Right lobe of liver (tissue), 6 donors: Measurements from ENCODE around the gene SHF. TPM values are rescaled to one million over a fixed set of nuclear protein-coding genes. Genes with fewer than 3 reads are reported as not detected.

ENCODE experiments used
- ATAC-seq, 4 donors: fragments of 200-7000 bp; cut with Tn5 transposase; one replicate each; pipeline ENCODE4 v1.9.1; 2020; ENCODE audit warnings: mild to moderate bottlenecking in 4 of 4, moderate library complexity in 4 of 4
- DNase-seq, 3 donors: peaks; one replicate each; pipeline ENCODE4 v3.0.0-alpha.2; 2020
- H3K27ac ChIP-seq, 3 donors: fragments of 200-600 bp; one replicate each; pipeline ENCODE4 v1.8.0; 2022
- H3K27me3 ChIP-seq, 2 donors: fragments of 200-600 bp; one replicate each; pipeline ENCODE4 v1.8.0; 2022
- H3K36me3 ChIP-seq, 4 donors: fragments of 200-600 bp; sonication (generic) in 1 of 4; one replicate each; pipeline versions ENCODE4 v1.5.1 to v1.8.0; 2017 to 2022; ENCODE audit warnings: control low read depth in 1 of 4
- H3K4me1 ChIP-seq, 4 donors: fragments of 200-600 bp; sonication (generic) in 1 of 4; one replicate each; pipeline versions ENCODE4 v1.5.1 to v1.8.0; 2017 to 2022; ENCODE audit warnings: control low read depth in 1 of 4
- H3K4me3 ChIP-seq, 3 donors: fragments of 200-600 bp; one replicate each; pipeline ENCODE4 v1.8.0; 2022
- H3K9me3 ChIP-seq, 4 donors: fragments of 200-600 bp; sonication (generic) in 1 of 4; one replicate each; pipeline versions ENCODE4 v1.5.1 to v1.8.0; 2017 to 2022; ENCODE audit warnings: control low read depth in 1 of 4
- POLR2A ChIP-seq: fragments of 450-650 bp; IDR thresholded peaks from one replicate; pipeline ENCODE4 v1.6.1; 2017; ENCODE audit warnings: antibody characterized with exemption, mild to moderate bottlenecking
- WGBS: methylation state at CpG from one replicate; pipeline ENCODE4 v1.1.6; 2018; ENCODE audit warnings: low coverage, low lambda C conversion rate; ENCODE audit not compliant: insufficient coverage; ENCODE audit errors: missing lambda C conversion rate; 5-methylcytosine and 5-hydroxymethylcytosine counted together
- intact Hi-C, 2 donors: fragments of 100-400 bp; cut with DNase I; formaldehyde crosslinking; loops; one replicate each; pipeline versions ENCODE4 v1.11.2 to v1.14.1; 2022
- total RNA-seq, 6 experiments: library from RNA; depleted of rRNA in 2 of 6; stranded (reverse); fragments of >200 nt in 2 of 6; fragmentation: NEBNext Ultra II Directional in 3 of 6; extraction: Animal tissue kit (Norgen Biotek cat#: 25700) in 3 of 6; gene quantifications; one replicate each; pipeline versions ENCODE4 v1.1.0 to v1.2.4, GENCODE V29; 2016 to 2023
- TF ChIP-seq, protein P1 (sequence below), 4 donors: fragments of 200-600 bp in 3 of 4; fragments of 450-650 bp in 1 of 4; IDR thresholded peaks; one replicate each; pipeline versions ENCODE4 v1.5.1 to v1.8.0; 2016 to 2022; ENCODE audit warnings: antibody characterized with exemption in 4 of 4, mild to moderate bottlenecking in 2 of 4
- donor health status: DM: no; HTN: yes; CAD: no.
- donor health status: DM: no; HTN: no; CAD: no.
- donor health status: DM: no; HTN: no; CAD: no.
- donor health status: DM: no; HTN: yes; CAD: no.
- donor health status: DM: no; HTN: yes; CAD: no.

Gene SHF
- total RNA-seq, 6 experiments from 2014 or later, result 12.7 to 23.5 (median 15.1) TPM

- no peak for ATAC-seq
- H3K36me3 ChIP-seq, result no peaks in the 10 kb centered on the region
- TF ChIP-seq, protein P1, sequence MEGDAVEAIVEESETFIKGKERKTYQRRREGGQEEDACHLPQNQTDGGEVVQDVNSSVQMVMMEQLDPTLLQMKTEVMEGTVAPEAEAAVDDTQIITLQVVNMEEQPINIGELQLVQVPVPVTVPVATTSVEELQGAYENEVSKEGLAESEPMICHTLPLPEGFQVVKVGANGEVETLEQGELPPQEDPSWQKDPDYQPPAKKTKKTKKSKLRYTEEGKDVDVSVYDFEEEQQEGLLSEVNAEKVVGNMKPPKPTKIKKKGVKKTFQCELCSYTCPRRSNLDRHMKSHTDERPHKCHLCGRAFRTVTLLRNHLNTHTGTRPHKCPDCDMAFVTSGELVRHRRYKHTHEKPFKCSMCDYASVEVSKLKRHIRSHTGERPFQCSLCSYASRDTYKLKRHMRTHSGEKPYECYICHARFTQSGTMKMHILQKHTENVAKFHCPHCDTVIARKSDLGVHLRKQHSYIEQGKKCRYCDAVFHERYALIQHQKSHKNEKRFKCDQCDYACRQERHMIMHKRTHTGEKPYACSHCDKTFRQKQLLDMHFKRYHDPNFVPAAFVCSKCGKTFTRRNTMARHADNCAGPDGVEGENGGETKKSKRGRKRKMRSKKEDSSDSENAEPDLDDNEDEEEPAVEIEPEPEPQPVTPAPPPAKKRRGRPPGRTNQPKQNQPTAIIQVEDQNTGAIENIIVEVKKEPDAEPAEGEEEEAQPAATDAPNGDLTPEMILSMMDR (IDR thresholded peaks at IDR 0.05), result no peak
- TF ChIP-seq POLR2A, result no peak
- H3K4me1 ChIP-seq, result peaks cover 0 to 14% (median 0%) of the 10 kb centered on the region in 4 donors
- H3K27me3 ChIP-seq, result peaks cover 0 to 13% of the 10 kb centered on the region in 2 donors
- intact Hi-C loops, result no loop called here
- peak in 1 of 3 donors; percentile 38 for DNase-seq
- no peaks in the 10 kb centered on the region for H3K9me3 ChIP-seq
- H3K4me3 ChIP-seq, result no peak overlapping the region
- H3K27ac ChIP-seq, result no peak overlapping the region
- WGBS, result 44% methylated on average over 1 of the region's 5 CpGs
These were observed 54.2 kb downstream of the SHF start for GRCh38 chr15:45133561-45133920.

DNA sequence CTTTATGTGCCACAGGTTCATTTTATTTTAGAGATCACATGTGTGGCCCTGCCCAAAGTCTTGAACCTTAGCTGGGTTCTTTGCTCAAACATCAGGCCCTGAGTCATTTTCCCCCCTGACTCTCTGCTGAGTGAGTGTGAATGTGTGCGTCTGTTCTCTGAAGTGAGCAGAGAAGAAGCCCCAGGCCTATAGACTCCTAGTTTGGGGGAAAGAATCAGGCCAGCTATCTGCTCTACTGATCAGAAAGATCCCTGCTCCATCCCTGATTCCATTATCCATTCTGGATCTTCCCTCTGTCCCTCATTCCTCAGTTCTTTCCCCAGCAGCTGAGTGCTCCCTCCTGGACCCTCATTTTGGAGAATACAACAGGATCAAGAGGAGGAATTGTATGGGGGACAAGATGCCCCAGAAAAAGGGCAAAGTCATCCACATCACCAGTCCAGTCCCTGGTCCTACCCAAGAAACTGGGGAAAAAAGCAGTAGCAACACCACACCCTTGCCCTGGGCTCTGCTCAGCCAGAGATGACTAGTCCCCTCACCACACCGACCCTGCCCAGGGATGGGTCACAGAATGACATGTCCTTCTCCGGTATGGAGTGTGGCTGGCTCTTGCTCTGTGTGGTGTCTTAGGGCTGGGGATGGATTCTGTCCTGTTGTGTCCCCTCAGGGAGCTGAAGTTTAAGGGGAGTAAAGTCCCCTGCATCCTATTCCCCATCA lies 54.8 kb downstream of the SHF start:
- Histone ChIP-seq H3K27ac (no peak overlapping the region), H3K4me3 (no peak overlapping the region)
- whole genome bisulfite sequencing, result 83% methylated on average over 1 of the region's 3 CpGs

DNA sequence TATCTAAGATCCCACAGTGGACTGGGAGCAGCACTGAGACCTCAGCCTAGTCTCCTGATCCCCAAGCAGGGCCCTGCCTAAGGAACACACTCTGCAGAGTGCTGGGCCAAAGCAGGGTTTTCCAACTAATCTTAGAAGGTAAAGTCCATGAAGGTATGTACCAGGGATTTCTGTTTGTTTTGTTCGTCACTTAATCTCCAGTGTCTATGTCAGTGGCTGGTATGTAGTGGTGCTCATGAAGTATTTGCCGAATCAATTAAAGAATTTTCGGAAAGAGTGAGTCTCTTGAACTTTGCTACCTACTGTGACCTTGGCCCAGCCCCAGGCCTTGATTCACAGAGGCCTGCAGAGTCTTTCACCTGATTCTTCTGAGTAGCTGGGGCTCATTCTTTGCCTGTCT lies 56.3 kb downstream of the SHF start:
- Histone ChIP-seq H3K27me3 (peaks cover 0 to 13% of the 10 kb centered on the region in 2 donors), H3K4me1 (peaks cover 0 to 14% (median 0%) of the 10 kb centered on the region in 4 donors), H3K9me3 (no peaks in the 10 kb centered on the region), H3K36me3 (no peaks in the 10 kb centered on the region), H3K4me3 (no peak overlapping the region), H3K27ac (no peak overlapping the region)
- intact Hi-C loops, result no loop called here
- DNase-seq, result peak in 2 of 3 donors; percentile 22 to 34
- TF ChIP-seq, protein P1 (IDR thresholded peaks at IDR 0.05), result no peak
- TF ChIP-seq POLR2A, result no peak
- 40% methylated on average over 3 of the region's 3 CpGs for WGBS
- peak in 3 of 4 donors; percentile 23 to 59 (median 50) for ATAC-seq

More for the DNA sequence above, 54.8 kb downstream of the SHF start:
- Histone ChIP-seq H3K9me3 (no peaks in the 10 kb centered on the region), H3K27me3 (peaks cover 0 to 13% of the 10 kb centered on the region in 2 donors), H3K36me3 (no peaks in the 10 kb centered on the region), H3K4me1 (peaks cover 0 to 14% (median 0%) of the 10 kb centered on the region in 4 donors)
- TF ChIP-seq, protein P1 (IDR thresholded peaks at IDR 0.05), result no peak
- TF ChIP-seq POLR2A, result no peak
- no peak for ATAC-seq
- no peak for DNase-seq
- intact Hi-C loops, result no loop called here

DNA sequence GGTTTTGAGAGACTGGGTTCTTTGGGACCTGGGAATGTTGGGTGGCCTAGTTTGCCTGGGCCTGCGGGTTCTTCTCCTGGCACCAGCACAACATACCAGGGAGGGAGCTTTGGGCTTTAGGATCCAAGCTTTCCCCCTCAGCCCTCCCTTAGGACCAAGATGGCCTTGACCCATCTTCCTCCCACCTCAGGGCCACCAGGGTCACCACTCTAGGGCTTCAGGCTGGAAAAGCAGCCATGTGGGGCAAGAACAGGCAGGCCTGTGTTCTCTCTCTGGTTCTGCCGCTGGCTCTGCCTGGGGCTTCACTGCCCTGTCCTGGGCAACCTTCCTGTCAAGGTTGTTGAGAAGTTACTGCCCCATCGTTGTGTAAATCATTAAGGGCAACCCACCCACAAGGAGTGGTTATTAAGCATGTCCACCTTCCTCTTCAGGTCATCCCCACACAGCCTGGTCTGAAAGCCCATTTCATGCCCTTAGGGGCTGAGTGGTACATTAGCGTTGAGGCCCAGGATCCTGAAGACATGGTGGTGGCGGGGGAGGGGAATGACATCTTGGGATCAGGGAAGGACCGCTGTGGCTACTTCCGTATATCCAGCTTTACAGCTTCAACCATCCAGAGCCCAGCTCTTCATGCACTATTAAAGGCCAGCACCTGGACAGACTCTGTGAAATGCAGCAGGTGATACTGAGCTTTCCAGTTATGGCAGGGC lies 57.3 kb downstream of the SHF start:
- no CpG with 5 or more reads among the region's 7 CpGs for WGBS
- no peak for ATAC-seq
- peak in 1 of 3 donors; percentile 12 for DNase-seq
- peaks cover 0 to 14% (median 0%) of the 10 kb centered on the region in 4 donors for H3K4me1 ChIP-seq
- no peaks in the 10 kb centered on the region for H3K36me3 ChIP-seq
- TF ChIP-seq, protein P1 (IDR thresholded peaks at IDR 0.05), result no peak
- TF ChIP-seq POLR2A, result no peak
- intact Hi-C loops, result no loop called here
- H3K4me3 ChIP-seq, result no peak overlapping the region
- H3K27me3 ChIP-seq, result peaks cover 0 to 13% of the 10 kb centered on the region in 2 donors
- no peak overlapping the region for H3K27ac ChIP-seq
- H3K9me3 ChIP-seq, result no peaks in the 10 kb centered on the region
